C4-2B (cell line): ENCODE measurements around the gene CTAG1A.

Experiments used
- ZFX ChIP-seq: fragments of 450-650 bp; IDR thresholded peaks from 2 replicates; pipeline ENCODE4 v1.6.1; 2017
- TF ChIP-seq, protein P1 (sequence below): fragments of 450-650 bp; conservative IDR thresholded peaks from 2 replicates; pipeline ENCODE4 v1.5.1; 2017; ENCODE audit warnings: mild to moderate bottlenecking

DNA sequence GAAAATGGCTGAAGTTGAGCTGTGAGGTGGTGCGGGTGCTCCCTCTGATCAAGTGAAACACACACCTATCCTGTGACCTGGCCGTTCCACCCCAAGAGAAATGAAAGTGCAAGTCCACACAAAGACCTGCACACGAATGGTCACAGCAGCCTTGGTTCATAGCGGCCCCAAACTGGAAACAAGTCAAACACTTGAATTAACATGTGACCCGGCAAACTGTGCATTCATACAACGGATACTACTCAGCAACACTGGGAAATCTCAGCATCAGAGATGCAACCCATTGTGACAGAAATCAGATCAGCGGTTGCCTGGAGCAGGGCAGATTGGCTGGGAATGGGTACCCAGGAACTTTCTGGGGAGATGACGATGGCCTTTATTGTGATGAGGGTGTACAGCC, 45.9 kb upstream of the CTAG1A start:
- TF ChIP-seq, protein P1, sequence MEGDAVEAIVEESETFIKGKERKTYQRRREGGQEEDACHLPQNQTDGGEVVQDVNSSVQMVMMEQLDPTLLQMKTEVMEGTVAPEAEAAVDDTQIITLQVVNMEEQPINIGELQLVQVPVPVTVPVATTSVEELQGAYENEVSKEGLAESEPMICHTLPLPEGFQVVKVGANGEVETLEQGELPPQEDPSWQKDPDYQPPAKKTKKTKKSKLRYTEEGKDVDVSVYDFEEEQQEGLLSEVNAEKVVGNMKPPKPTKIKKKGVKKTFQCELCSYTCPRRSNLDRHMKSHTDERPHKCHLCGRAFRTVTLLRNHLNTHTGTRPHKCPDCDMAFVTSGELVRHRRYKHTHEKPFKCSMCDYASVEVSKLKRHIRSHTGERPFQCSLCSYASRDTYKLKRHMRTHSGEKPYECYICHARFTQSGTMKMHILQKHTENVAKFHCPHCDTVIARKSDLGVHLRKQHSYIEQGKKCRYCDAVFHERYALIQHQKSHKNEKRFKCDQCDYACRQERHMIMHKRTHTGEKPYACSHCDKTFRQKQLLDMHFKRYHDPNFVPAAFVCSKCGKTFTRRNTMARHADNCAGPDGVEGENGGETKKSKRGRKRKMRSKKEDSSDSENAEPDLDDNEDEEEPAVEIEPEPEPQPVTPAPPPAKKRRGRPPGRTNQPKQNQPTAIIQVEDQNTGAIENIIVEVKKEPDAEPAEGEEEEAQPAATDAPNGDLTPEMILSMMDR = no peak
- TF ChIP-seq ZFX = no peak
